MM.1S (cell line): Measurements from ENCODE around the gene MACROD1.

Source experiments
- DNase-seq: peaks from one replicate; pipeline ENCODE4 v3.0.0-alpha.2; 2015
- H2AFZ ChIP-seq: fragments of 300-600 bp; sonication (generic); 2 replicates; pipeline ENCODE4 v1.6.0; 2016; ENCODE audit warnings: antibody characterized with exemption, low read length
- H3F3A ChIP-seq: fragments of 300-600 bp; sonication (generic); 2 replicates; pipeline ENCODE4 v1.6.1; 2016; ENCODE audit warnings: mild to moderate bottlenecking, antibody characterized with exemption, low read length, moderate library complexity, mixed read lengths; ENCODE audit not compliant: insufficient read depth
- H3K27ac ChIP-seq: fragments of 300-600 bp; sonication (generic); 2 replicates; pipeline ENCODE4 v1.5.1; 2016; ENCODE audit warnings: mild to moderate bottlenecking, low read length
- H3K27me3 ChIP-seq: fragments of 300-600 bp; sonication (generic); replicated peaks from 2 replicates; pipeline ENCODE4 v1.6.0; 2016; ENCODE audit warnings: low read length; ENCODE audit not compliant: insufficient read depth
- H3K36me3 ChIP-seq: fragments of 300-600 bp; sonication (generic); replicated peaks from 2 replicates; pipeline ENCODE4 v1.6.1; 2016; ENCODE audit warnings: mild to moderate bottlenecking, low read length, mixed read lengths; ENCODE audit not compliant: insufficient read depth
- H3K4me1 ChIP-seq: fragments of 300-600 bp; sonication (generic); 2 replicates; pipeline ENCODE4 v1.6.1; 2016; ENCODE audit warnings: low read length, mixed read lengths
- H3K4me2 ChIP-seq: fragments of 300-600 bp; sonication (generic); 2 replicates; pipeline ENCODE4 v1.6.0; 2016; ENCODE audit warnings: low read depth, low read length
- H3K4me3 ChIP-seq: fragments of 300-600 bp; sonication (generic); 2 replicates; pipeline ENCODE4 v1.5.1; 2016; ENCODE audit warnings: low read length, mixed read lengths
- H3K79me2 ChIP-seq: fragments of 300-600 bp; sonication (generic); 2 replicates; pipeline ENCODE4 v1.6.1; 2016; ENCODE audit warnings: mixed run types, low read length, mixed read lengths
- H3K9ac ChIP-seq: fragments of 300-600 bp; sonication (generic); 2 replicates; pipeline ENCODE4 v1.6.1; 2016; ENCODE audit warnings: low read length, mixed read lengths
- H3K9me2 ChIP-seq: fragments of 300-600 bp; sonication (generic); replicated peaks from 2 replicates; pipeline ENCODE4 v1.6.1; 2016; ENCODE audit warnings: mild to moderate bottlenecking, low read length, mixed read lengths; ENCODE audit not compliant: insufficient read depth
- H3K9me3 ChIP-seq: fragments of 300-600 bp; sonication (generic); replicated peaks from 2 replicates; pipeline ENCODE4 v1.6.1; 2016; ENCODE audit warnings: mild to moderate bottlenecking, low read length, mixed read lengths; ENCODE audit not compliant: insufficient read depth
- H4K20me1 ChIP-seq: fragments of 300-600 bp; sonication (generic); 2 replicates; pipeline ENCODE4 v1.6.1; 2016; ENCODE audit warnings: mild to moderate bottlenecking, low read length, moderate library complexity, mixed read lengths; ENCODE audit not compliant: insufficient read depth
- EZH2 ChIP-seq: fragments of 300-600 bp; sonication (generic); optimal IDR thresholded peaks from 2 replicates; pipeline ENCODE3; 2017; ENCODE audit warnings: low read depth, mild to moderate bottlenecking, antibody characterized with exemption, low read length, mixed read lengths
- EZH2phosphoT487 ChIP-seq: fragments of 300-600 bp; sonication (generic); IDR thresholded peaks from 2 replicates; pipeline ENCODE4 v1.6.1; 2018; ENCODE audit warnings: antibody characterized with exemption, low read length
- TF ChIP-seq, protein P1 (sequence below): fragments of 300-600 bp; sonication (generic); IDR thresholded peaks from 2 replicates; pipeline ENCODE4 v1.5.1; 2016; ENCODE audit warnings: antibody characterized with exemption, low read length, mixed read lengths

Gene MACROD1

DNA sequence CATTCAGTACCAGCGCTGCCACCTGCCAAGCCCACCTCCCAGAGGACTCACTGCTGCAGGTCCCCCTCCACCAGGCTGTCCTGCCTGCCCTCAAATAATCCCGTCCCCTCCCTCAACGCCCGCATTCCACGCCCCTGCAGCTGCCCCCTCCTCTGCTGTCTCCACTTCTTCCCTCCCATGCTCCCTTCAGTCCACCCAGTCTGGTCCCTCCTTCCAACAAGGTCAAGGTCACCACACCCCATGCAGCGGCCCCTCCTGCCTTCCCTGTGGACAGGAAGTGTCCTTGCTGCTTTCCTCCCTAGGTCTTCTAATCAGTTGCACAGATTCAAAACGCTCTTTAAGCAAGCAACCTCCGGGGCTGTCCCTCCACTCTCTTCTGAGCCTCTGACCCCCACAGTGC lies 12.1 kb downstream of the MACROD1 start:
- Histone ChIP-seq H3K9me3 (no peaks in the 10 kb centered on the region), H3K9ac (no peak overlapping the region), H3K27ac (no peak overlapping the region), H3K36me3 (no peaks in the 10 kb centered on the region), H3K4me1 (no peaks in the 10 kb centered on the region), H3F3A (no peaks in the 10 kb centered on the region), H3K4me2 (no peak overlapping the region), H2AFZ (no peak overlapping the region), H3K9me2 (no peaks in the 10 kb centered on the region), H3K79me2 (no peaks in the 10 kb centered on the region), H3K4me3 (no peak overlapping the region), H4K20me1 (no peaks in the 10 kb centered on the region), H3K27me3 (no peaks in the 10 kb centered on the region)
- no peak for DNase-seq
- TF ChIP-seq EZH2phosphoT487: no peak
- TF ChIP-seq, protein P1, sequence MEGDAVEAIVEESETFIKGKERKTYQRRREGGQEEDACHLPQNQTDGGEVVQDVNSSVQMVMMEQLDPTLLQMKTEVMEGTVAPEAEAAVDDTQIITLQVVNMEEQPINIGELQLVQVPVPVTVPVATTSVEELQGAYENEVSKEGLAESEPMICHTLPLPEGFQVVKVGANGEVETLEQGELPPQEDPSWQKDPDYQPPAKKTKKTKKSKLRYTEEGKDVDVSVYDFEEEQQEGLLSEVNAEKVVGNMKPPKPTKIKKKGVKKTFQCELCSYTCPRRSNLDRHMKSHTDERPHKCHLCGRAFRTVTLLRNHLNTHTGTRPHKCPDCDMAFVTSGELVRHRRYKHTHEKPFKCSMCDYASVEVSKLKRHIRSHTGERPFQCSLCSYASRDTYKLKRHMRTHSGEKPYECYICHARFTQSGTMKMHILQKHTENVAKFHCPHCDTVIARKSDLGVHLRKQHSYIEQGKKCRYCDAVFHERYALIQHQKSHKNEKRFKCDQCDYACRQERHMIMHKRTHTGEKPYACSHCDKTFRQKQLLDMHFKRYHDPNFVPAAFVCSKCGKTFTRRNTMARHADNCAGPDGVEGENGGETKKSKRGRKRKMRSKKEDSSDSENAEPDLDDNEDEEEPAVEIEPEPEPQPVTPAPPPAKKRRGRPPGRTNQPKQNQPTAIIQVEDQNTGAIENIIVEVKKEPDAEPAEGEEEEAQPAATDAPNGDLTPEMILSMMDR: no peak
- no peak for TF ChIP-seq EZH2

DNA sequence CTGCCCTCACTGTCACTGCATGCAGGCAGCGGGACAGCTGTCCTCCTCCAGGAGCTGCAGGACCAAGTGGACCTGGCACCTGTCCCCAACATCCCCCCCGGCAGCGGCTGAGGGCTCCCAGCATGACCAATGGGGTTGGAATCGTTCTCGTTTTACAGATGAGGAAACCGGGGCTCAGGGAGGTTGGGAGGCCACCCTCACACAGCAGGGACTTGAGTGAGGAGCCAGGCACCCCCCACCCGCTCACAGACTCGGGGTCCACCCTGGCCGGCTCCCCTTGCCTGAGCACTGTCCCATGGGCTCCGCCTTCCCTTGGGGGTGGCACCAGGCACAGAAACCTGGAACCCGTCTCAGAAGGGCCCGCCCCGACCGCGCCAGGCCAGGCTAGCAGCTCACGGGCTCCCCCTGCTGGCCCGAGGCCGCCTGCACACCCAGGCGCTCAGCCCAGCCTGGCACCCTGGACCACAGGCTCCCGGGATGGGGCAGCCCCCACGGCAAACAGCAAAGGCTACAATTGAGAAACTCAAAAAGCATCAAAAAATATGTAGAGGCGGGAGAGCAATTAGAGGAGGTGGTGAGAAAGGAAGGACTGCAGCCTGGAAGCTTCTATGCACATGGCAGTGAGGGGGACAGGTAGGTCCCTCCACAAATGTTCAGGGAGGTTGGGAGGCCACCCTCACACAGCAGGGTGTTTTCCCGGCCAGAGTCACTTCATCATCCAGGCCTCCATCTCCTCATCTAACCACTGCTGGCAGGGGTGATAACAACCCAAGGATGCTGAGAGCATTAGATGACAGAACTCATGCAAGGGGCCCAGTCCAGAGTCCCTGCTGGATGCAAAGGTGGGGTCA lies 12.8 kb downstream of the MACROD1 start:
- no peaks in the 10 kb centered on the region for H3K79me2 ChIP-seq
- H3K27ac ChIP-seq: no peak overlapping the region
- H3K9me3 ChIP-seq: no peaks in the 10 kb centered on the region
- H4K20me1 ChIP-seq: no peaks in the 10 kb centered on the region
- H3K4me3 ChIP-seq: peak overlapping the region; percentile 35; the same call in 1 of the 2 replicates
- peak; percentile 52 for DNase-seq
- H3K36me3 ChIP-seq: no peaks in the 10 kb centered on the region
- H3K4me1 ChIP-seq: no peaks in the 10 kb centered on the region
- H3K9me2 ChIP-seq: no peaks in the 10 kb centered on the region
- H2AFZ ChIP-seq: peak overlapping the region; percentile 77
- TF ChIP-seq EZH2: no peak
- TF ChIP-seq, protein P1: peak; percentile 99
- H3K4me2 ChIP-seq: peak overlapping the region; percentile 63
- no peak overlapping the region for H3K9ac ChIP-seq
- H3F3A ChIP-seq: no peaks in the 10 kb centered on the region
- no peaks in the 10 kb centered on the region for H3K27me3 ChIP-seq

DNA sequence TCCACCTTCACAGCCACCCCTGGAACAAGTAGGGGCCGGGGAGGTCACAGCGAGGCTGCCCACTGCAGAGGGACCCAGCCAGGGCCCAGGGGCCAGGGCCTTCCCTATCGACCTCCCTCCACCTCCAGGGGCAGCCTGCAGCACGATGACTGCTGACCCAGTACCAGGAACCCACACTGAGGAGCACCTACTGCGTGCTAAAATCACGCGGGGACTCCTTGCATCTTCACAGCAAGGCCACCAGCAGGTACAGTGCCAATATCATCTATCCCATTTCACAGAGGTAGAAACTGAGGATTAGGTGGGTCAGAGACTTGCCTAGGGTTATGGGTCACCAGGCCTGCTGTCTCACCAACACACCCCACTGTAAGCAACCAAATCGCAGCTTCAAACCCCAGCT lies 14.6 kb downstream of the MACROD1 start:
- Histone ChIP-seq H3K27me3 (no peaks in the 10 kb centered on the region), H4K20me1 (no peaks in the 10 kb centered on the region), H3K4me2 (no peak overlapping the region), H3K9me3 (no peaks in the 10 kb centered on the region), H3K9ac (no peak overlapping the region), H3K79me2 (no peaks in the 10 kb centered on the region), H3K36me3 (no peaks in the 10 kb centered on the region), H2AFZ (no peak overlapping the region), H3K27ac (no peak overlapping the region), H3F3A (no peaks in the 10 kb centered on the region), H3K4me3 (no peak overlapping the region), H3K4me1 (no peaks in the 10 kb centered on the region), H3K9me2 (no peaks in the 10 kb centered on the region)
- DNase-seq: no peak
- TF ChIP-seq EZH2phosphoT487 (no peak), EZH2 (no peak)
- TF ChIP-seq, protein P1: no peak
